PFSK-1 (cell line): ENCODE data around the gene LRPAP1.

ENCODE experiments used
- FOXP2 ChIP-seq: optimal IDR thresholded peaks from 2 replicates; pipeline ENCODE3; 2011; ENCODE audit warnings: borderline replicate concordance, control low read depth, inconsistent platforms; ENCODE audit not compliant: insufficient read depth; ENCODE audit errors: extremely low read length, extremely low read depth
- POLR2AphosphoS5 ChIP-seq: IDR thresholded peaks from 2 replicates; pipeline ENCODE4 v1.6.1; 2012; ENCODE audit warnings: low read depth, mild to moderate bottlenecking, control low read depth, low read length, moderate library complexity
- REST ChIP-seq, 2 experiments: IDR thresholded peaks; 2 replicates each; pipeline versions ENCODE4 v1.6.1 to v1.8.0; 2011 to 2012; ENCODE audit warnings: low read depth in 2 of 2, low read length in 2 of 2, control low read depth in 1 of 2, inconsistent platforms in 1 of 2, mild to moderate bottlenecking in 1 of 2, moderate library complexity in 1 of 2; ENCODE audit not compliant: insufficient read depth in 1 of 2
- SIN3A ChIP-seq: IDR thresholded peaks from 2 replicates; pipeline ENCODE4 v1.6.1; 2012; ENCODE audit warnings: mild to moderate bottlenecking, low read length, moderate library complexity, borderline replicate concordance; ENCODE audit not compliant: insufficient read depth
- TAF1 ChIP-seq: IDR thresholded peaks from 2 replicates; pipeline ENCODE4 v1.6.1; 2012; ENCODE audit warnings: low read length, control low read depth, borderline replicate concordance; ENCODE audit not compliant: insufficient read depth

LRPAP1 gene

GRCh38 chr4:3497523-3498389 is 34.5 kb downstream of the LRPAP1 start:
- no peak for TF ChIP-seq FOXP2
- TF ChIP-seq REST (IDR thresholded peaks at IDR 0.05; ENCODE audit: insufficient read depth in 1 of 2, low read depth in 2 of 2, low read length in 2 of 2): no peak
- no peak for TF ChIP-seq TAF1
- no peak for TF ChIP-seq SIN3A
- no peak for TF ChIP-seq POLR2AphosphoS5

- TF ChIP-seq POLR2AphosphoS5: no peak
- TF ChIP-seq TAF1: no peak
- no peak for TF ChIP-seq FOXP2
These were observed 35.1 kb downstream of the LRPAP1 start for GRCh38 chr4:3497095-3497494.

GRCh38 chr4:3496021-3496420 is 36.2 kb downstream of the LRPAP1 start:
- TF ChIP-seq POLR2AphosphoS5: no peak
- no peak for TF ChIP-seq REST (IDR thresholded peaks at IDR 0.05; ENCODE audit: insufficient read depth in 1 of 2, low read depth in 2 of 2, low read length in 2 of 2)
- no peak for TF ChIP-seq TAF1
- no peak for TF ChIP-seq FOXP2
- no peak for TF ChIP-seq SIN3A

- TF ChIP-seq POLR2AphosphoS5: no peak
- no peak for TF ChIP-seq REST (IDR thresholded peaks at IDR 0.05; ENCODE audit: insufficient read depth in 1 of 2, low read depth in 2 of 2, low read length in 2 of 2)
- TF ChIP-seq FOXP2: no peak
- TF ChIP-seq SIN3A: no peak
- TF ChIP-seq TAF1: no peak
These were observed 36.8 kb downstream of the LRPAP1 start for GRCh38 chr4:3495204-3495975.

DNA sequence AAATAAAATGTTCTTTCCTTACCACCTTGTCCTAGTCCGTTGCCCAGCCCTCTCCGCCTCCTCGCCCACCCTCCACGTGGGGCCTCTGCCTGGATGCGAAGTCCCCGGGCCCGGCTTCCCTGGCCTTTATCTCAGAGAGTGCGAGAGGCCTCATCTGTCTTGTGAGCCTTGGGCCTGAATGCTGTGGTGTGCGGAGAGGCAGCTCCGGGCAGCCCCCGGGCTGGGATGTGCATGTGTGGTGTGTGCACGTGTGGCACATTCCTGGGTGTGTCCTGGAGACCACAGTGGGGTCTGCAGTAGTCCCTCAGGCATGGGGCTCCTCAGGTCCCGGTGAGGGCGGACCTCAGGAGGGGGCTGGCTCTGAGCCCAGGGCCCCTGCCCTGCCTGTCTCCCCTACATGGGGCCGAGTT is 37.8 kb downstream of the LRPAP1 start:
- no peak for TF ChIP-seq REST (IDR thresholded peaks at IDR 0.05; ENCODE audit: insufficient read depth in 1 of 2, low read depth in 2 of 2, low read length in 2 of 2)
- TF ChIP-seq SIN3A: no peak
- TF ChIP-seq FOXP2: no peak
- no peak for TF ChIP-seq TAF1
- TF ChIP-seq POLR2AphosphoS5: no peak
